Measurements from ENCODE around the gene WDR33.

Gene WDR33

GRCh38 chr2:127695491-127696472, 115.2 kb downstream of the WDR33 start:
- H3K9me3 ChIP-seq (replicated peaks; ENCODE audit: insufficient read depth, low read length), result no peaks in the 10 kb centered on the region
- H3K4me3 ChIP-seq (ENCODE audit: low read length), result no peak overlapping the region
- H3K27ac ChIP-seq (ENCODE audit: low read length), result no peak overlapping the region
- H2AFZ ChIP-seq (ENCODE audit: low read length), result no peak overlapping the region
- H3K36me3 ChIP-seq (replicated peaks; ENCODE audit: insufficient read depth, low read length), result no peaks in the 10 kb centered on the region
- no peaks in the 10 kb centered on the region for H4K20me1 ChIP-seq (ENCODE audit: insufficient read depth, low read length)
- no peak overlapping the region for H3K4me2 ChIP-seq (ENCODE audit: low read depth, low read length)
- H3K79me2 ChIP-seq (ENCODE audit: low read length), result no peaks in the 10 kb centered on the region
- no peaks in the 10 kb centered on the region for H3K27me3 ChIP-seq (replicated peaks; ENCODE audit: insufficient read depth, low read length)
- no peak for TF ChIP-seq CTCF (IDR thresholded peaks at IDR 0.05; ENCODE audit: low read length)
- TF ChIP-seq EZH2phosphoT487 (IDR thresholded peaks at IDR 0.05; ENCODE audit: low read length), result no peak
- no peak for TF ChIP-seq EZH2 (optimal IDR thresholded peaks at IDR 0.05; ENCODE audit: low read depth, low read length)
- no peak overlapping the region for H3K9ac ChIP-seq (ENCODE audit: low read length)
- peaks cover 7% of the 10 kb centered on the region for H3F3A ChIP-seq (ENCODE audit: insufficient read depth, low read length)
- DNase-seq, result no peak
- H3K9me2 ChIP-seq (replicated peaks; ENCODE audit: insufficient read depth, low read length), result no peaks in the 10 kb centered on the region
- H3K4me1 ChIP-seq (ENCODE audit: low read length), result peaks cover 4% of the 10 kb centered on the region; the same call in 1 of the 2 replicates

GRCh38 chr2:127694986-127695385, 116.0 kb downstream of the WDR33 start:
- Histone ChIP-seq H3K9ac (ENCODE audit: low read length) (no peak overlapping the region), H4K20me1 (ENCODE audit: insufficient read depth, low read length) (no peaks in the 10 kb centered on the region), H3K27ac (ENCODE audit: low read length) (no peak overlapping the region), H3K9me3 (replicated peaks; ENCODE audit: insufficient read depth, low read length) (no peaks in the 10 kb centered on the region), H3K27me3 (replicated peaks; ENCODE audit: insufficient read depth, low read length) (no peaks in the 10 kb centered on the region), H3K4me3 (ENCODE audit: low read length) (no peak overlapping the region), H2AFZ (ENCODE audit: low read length) (no peak overlapping the region), H3K4me1 (ENCODE audit: low read length) (no peaks in the 10 kb centered on the region), H3F3A (ENCODE audit: insufficient read depth, low read length) (no peaks in the 10 kb centered on the region), H3K9me2 (replicated peaks; ENCODE audit: insufficient read depth, low read length) (no peaks in the 10 kb centered on the region), H3K79me2 (ENCODE audit: low read length) (no peaks in the 10 kb centered on the region), H3K4me2 (ENCODE audit: low read depth, low read length) (no peak overlapping the region), H3K36me3 (replicated peaks; ENCODE audit: insufficient read depth, low read length) (no peaks in the 10 kb centered on the region)
- no peak for DNase-seq
- TF ChIP-seq EZH2 (optimal IDR thresholded peaks at IDR 0.05; ENCODE audit: low read depth, low read length) (no peak), CTCF (IDR thresholded peaks at IDR 0.05; ENCODE audit: low read length) (no peak), EZH2phosphoT487 (IDR thresholded peaks at IDR 0.05; ENCODE audit: low read length) (no peak)

- H2AFZ ChIP-seq (ENCODE audit: low read length), result no peak overlapping the region
- H4K20me1 ChIP-seq (ENCODE audit: insufficient read depth, low read length), result no peaks in the 10 kb centered on the region
- no peak for DNase-seq
- TF ChIP-seq CTCF (IDR thresholded peaks at IDR 0.05; ENCODE audit: low read length), result no peak
- no peak for TF ChIP-seq EZH2 (optimal IDR thresholded peaks at IDR 0.05; ENCODE audit: low read depth, low read length)
- peaks cover 3% of the 10 kb centered on the region; the same call in 1 of the 2 replicates for H3K9me3 ChIP-seq (replicated peaks; ENCODE audit: insufficient read depth, low read length)
- H3K36me3 ChIP-seq (replicated peaks; ENCODE audit: insufficient read depth, low read length), result no peaks in the 10 kb centered on the region
- no peak overlapping the region for H3K9ac ChIP-seq (ENCODE audit: low read length)
- no peaks in the 10 kb centered on the region for H3F3A ChIP-seq (ENCODE audit: insufficient read depth, low read length)
- no peak overlapping the region for H3K4me2 ChIP-seq (ENCODE audit: low read depth, low read length)
- no peaks in the 10 kb centered on the region for H3K4me1 ChIP-seq (ENCODE audit: low read length)
- H3K79me2 ChIP-seq (ENCODE audit: low read length), result no peaks in the 10 kb centered on the region
- H3K4me3 ChIP-seq (ENCODE audit: low read length), result no peak overlapping the region
- no peaks in the 10 kb centered on the region for H3K27me3 ChIP-seq (replicated peaks; ENCODE audit: insufficient read depth, low read length)
- no peaks in the 10 kb centered on the region for H3K9me2 ChIP-seq (replicated peaks; ENCODE audit: insufficient read depth, low read length)
- H3K27ac ChIP-seq (ENCODE audit: low read length), result no peak overlapping the region
These were observed 120.3 kb downstream of the WDR33 start for GRCh38 chr2:127690696-127691095.
